RWPE2 (cell line): Measurements from ENCODE around the gene NAV2.
A peak's percentile ranks its signal among the peaks of the same experiment; 100 is the strongest.

ENCODE experiments used
- ATAC-seq: fragments of 200-7000 bp; cut with Tn5 transposase; 3 replicates; pipeline ENCODE4 v1.9.1; 2021; ENCODE audit warnings: low read depth
- DNase-seq: peaks from one replicate; pipeline ENCODE4 v3.0.0-alpha.2; 2020; ENCODE audit warnings: low spot score
- H3K27ac ChIP-seq: fragments of 450-650 bp; 2 replicates; pipeline ENCODE4 v1.5.1; 2017; ENCODE audit warnings: mild to moderate bottlenecking; ENCODE audit not compliant: poor library complexity, severe bottlenecking
- H3K27me3 ChIP-seq: fragments of 250-450 bp; sonication (Bioruptor Pico); 2 replicates; pipeline ENCODE4 v1.5.1; 2021; ENCODE audit warnings: mild to moderate bottlenecking, moderate library complexity; ENCODE audit not compliant: insufficient read depth, poor library complexity, severe bottlenecking
- H3K36me3 ChIP-seq: fragments of 250-450 bp; sonication (Bioruptor Pico); 2 replicates; pipeline ENCODE4 v1.5.1; 2020; ENCODE audit warnings: low read depth, mild to moderate bottlenecking, moderate library complexity
- H3K4me1 ChIP-seq: fragments of 250-450 bp; sonication (Bioruptor Pico); 2 replicates; pipeline ENCODE4 v1.5.1; 2021; ENCODE audit warnings: mild to moderate bottlenecking, moderate library complexity; ENCODE audit not compliant: insufficient read depth, poor library complexity, severe bottlenecking
- H3K4me3 ChIP-seq: fragments of 250-450 bp; sonication (Bioruptor Pico); 2 replicates; pipeline ENCODE4 v1.5.1; 2021; ENCODE audit warnings: mild to moderate bottlenecking, moderate library complexity; ENCODE audit not compliant: severe bottlenecking
- H3K9me3 ChIP-seq: fragments of 250-450 bp; sonication (Bioruptor Pico); 2 replicates; pipeline ENCODE4 v1.5.1; 2021; ENCODE audit warnings: mild to moderate bottlenecking, moderate library complexity; ENCODE audit not compliant: severe bottlenecking
- TF ChIP-seq, protein P1 (sequence below): fragments of 450-650 bp; IDR thresholded peaks from one replicate; pipeline ENCODE4 v1.5.1; 2017; ENCODE audit warnings: mild to moderate bottlenecking, moderate library complexity; ENCODE audit not compliant: poor library complexity, severe bottlenecking

NAV2 gene

GRCh38 chr11:20103281-20103680 is 390.6 kb downstream of the NAV2 start:
- H3K9me3 ChIP-seq: no peaks in the 10 kb centered on the region
- no peak overlapping the region for H3K27ac ChIP-seq
- no peak for DNase-seq
- no peaks in the 10 kb centered on the region for H3K4me1 ChIP-seq
- peaks cover 60% of the 10 kb centered on the region for H3K36me3 ChIP-seq
- H3K4me3 ChIP-seq: no peak overlapping the region
- TF ChIP-seq, protein P1, sequence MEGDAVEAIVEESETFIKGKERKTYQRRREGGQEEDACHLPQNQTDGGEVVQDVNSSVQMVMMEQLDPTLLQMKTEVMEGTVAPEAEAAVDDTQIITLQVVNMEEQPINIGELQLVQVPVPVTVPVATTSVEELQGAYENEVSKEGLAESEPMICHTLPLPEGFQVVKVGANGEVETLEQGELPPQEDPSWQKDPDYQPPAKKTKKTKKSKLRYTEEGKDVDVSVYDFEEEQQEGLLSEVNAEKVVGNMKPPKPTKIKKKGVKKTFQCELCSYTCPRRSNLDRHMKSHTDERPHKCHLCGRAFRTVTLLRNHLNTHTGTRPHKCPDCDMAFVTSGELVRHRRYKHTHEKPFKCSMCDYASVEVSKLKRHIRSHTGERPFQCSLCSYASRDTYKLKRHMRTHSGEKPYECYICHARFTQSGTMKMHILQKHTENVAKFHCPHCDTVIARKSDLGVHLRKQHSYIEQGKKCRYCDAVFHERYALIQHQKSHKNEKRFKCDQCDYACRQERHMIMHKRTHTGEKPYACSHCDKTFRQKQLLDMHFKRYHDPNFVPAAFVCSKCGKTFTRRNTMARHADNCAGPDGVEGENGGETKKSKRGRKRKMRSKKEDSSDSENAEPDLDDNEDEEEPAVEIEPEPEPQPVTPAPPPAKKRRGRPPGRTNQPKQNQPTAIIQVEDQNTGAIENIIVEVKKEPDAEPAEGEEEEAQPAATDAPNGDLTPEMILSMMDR: no peak
- ATAC-seq: no peak
- no peaks in the 10 kb centered on the region for H3K27me3 ChIP-seq

DNA sequence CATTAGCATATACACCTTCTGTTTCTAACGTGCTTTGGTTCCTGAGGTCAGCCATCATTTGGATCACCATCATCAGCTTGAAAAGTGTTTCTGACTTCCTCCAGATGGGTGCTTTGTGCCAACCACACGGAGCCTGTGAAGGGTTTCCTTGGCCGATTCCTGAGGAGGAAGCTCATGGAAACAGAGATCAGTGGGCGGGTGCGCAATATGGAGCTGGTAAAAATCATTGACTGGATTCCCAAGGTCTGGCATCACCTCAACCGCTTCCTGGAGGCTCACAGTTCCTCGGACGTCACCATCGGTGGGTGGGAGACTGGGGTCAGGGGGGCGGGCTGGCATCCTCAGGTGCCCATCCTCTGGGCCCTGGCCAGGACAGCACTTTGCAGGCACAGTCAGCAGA is 392.8 kb downstream of the NAV2 start:
- Histone ChIP-seq H3K4me3 (no peak overlapping the region), H3K27ac (no peak overlapping the region), H3K9me3 (no peaks in the 10 kb centered on the region), H3K4me1 (peaks cover 4% of the 10 kb centered on the region), H3K27me3 (no peaks in the 10 kb centered on the region), H3K36me3 (peaks cover 54% of the 10 kb centered on the region)
- ATAC-seq: no peak
- TF ChIP-seq, protein P1: no peak
- DNase-seq: no peak

DNA sequence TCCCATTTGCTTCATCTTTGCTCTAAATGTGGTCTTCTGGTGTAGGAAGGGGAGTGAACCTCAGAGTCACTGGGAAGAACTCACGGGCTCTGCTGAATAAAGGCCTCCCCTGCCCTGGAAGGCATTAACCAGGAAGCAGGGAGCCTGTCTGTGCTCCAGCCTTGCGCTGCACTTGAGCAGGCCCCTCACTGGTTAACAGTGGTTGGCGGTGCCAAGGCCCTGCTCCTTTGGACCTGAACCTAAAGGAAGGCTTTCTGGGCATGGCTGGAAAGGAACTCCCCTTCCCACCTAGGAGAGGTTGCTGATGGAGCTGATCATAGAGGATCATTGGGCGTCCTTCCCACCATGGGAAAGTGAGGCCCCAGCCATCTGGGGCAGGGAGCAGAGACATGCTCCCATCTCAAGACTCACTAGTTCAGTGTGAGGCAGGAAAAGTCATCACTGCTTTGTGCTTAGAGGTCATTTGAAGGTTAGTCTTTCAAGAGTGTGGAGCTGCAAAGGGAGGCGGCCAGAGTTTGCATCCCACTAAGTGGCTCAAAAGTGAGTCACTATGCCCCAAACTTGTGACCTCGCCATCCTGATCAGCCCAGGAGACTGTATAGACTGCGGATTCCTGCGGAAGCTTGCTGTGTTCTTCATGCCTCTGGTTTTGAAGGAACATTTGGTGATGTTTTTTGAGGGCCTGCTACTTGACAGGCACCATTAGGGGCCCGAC is 397.3 kb downstream of the NAV2 start:
- peaks cover 33% of the 10 kb centered on the region for H3K4me1 ChIP-seq
- DNase-seq: no peak
- peak overlapping the region; percentile 99 for H3K27ac ChIP-seq

GRCh38 chr11:20110908-20111669 is 398.5 kb downstream of the NAV2 start:
- Histone ChIP-seq H3K4me3 (no peak overlapping the region), H3K27ac (peak overlapping the region; percentile 99), H3K4me1 (peaks cover 33% of the 10 kb centered on the region), H3K9me3 (no peaks in the 10 kb centered on the region), H3K36me3 (peaks cover 38% of the 10 kb centered on the region), H3K27me3 (no peaks in the 10 kb centered on the region)
- ATAC-seq (peak; percentile 76), DNase-seq (peak; percentile 78)
- TF ChIP-seq, protein P1: peak; percentile 93

More for the DNA sequence above, 397.3 kb downstream of the NAV2 start:
- Histone ChIP-seq H3K36me3 (peaks cover 37% of the 10 kb centered on the region), H3K9me3 (no peaks in the 10 kb centered on the region), H3K4me3 (no peak overlapping the region), H3K27me3 (no peaks in the 10 kb centered on the region)
- no peak for ATAC-seq
- TF ChIP-seq, protein P1: no peak

GRCh38 chr11:20111871-20112270 is 399.2 kb downstream of the NAV2 start:
- TF ChIP-seq, protein P1: no peak
- Histone ChIP-seq H3K27ac (peak overlapping the region; percentile 99), H3K27me3 (no peaks in the 10 kb centered on the region), H3K9me3 (no peaks in the 10 kb centered on the region), H3K36me3 (peaks cover 44% of the 10 kb centered on the region), H3K4me1 (peaks cover 33% of the 10 kb centered on the region), H3K4me3 (no peak overlapping the region)
- ATAC-seq: no peak; the same call in 2 of the 3 replicates
- DNase-seq: no peak
